ENCODE measurements around the gene DCAF17. TPM values are rescaled to one million over a fixed set of nuclear protein-coding genes. Genes with fewer than 3 reads are reported as not detected.
A peak's percentile ranks its signal among the peaks of the same experiment; 100 is the strongest.

DCAF17 gene, protein sequence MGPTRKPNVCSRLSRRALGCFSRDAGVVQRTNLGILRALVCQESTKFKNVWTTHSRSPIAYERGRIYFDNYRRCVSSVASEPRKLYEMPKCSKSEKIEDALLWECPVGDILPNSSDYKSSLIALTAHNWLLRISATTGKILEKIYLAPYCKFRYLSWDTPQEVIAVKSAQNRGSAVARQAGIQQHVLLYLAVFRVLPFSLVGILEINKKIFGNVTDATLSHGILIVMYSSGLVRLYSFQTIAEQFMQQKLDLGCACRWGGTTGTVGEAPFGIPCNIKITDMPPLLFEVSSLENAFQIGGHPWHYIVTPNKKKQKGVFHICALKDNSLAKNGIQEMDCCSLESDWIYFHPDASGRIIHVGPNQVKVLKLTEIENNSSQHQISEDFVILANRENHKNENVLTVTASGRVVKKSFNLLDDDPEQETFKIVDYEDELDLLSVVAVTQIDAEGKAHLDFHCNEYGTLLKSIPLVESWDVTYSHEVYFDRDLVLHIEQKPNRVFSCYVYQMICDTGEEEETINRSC
- 1 to 10 TPM; 2.5 to 3.3 TPM for polyA plus RNA-seq

GRCh38 chr2:171434013-171434989, at the start of gene DCAF17:
DCAF17 (plus strand) TSS chr2:171434226; CDS start chr2:171434578, 352 bp downstream.
- H3K4me3 ChIP-seq (ENCODE audit: low read depth in 1 of 2, low read length in 2 of 2), result peak within 1 kb of the TSS; percentile 72 to 82
- no peaks in the 10 kb centered on the region for H3K36me3 ChIP-seq (ENCODE audit: control insufficient read depth in 2 of 2, insufficient read depth in 2 of 2, low read length in 1 of 2)
- H3K9me3 ChIP-seq (ENCODE audit: control insufficient read depth in 2 of 2, insufficient read depth in 1 of 2, low read depth in 1 of 2, low read length in 1 of 2), result no peaks in the 10 kb centered on the region
- H3K27me3 ChIP-seq (ENCODE audit: control insufficient read depth in 1 of 2, insufficient read depth in 2 of 2, low read length in 2 of 2), result no peaks in the 10 kb centered on the region
- peaks cover 0 to 9% of the 10 kb centered on the region in 2 donors for H3K4me1 ChIP-seq (ENCODE audit: control insufficient read depth in 2 of 2, insufficient read depth in 2 of 2, low read length in 1 of 2)
- peak within 1 kb of the TSS; percentile 96 to 99 for H3K27ac ChIP-seq (ENCODE audit: low read depth in 2 of 2, low read length in 1 of 2)
- 0% methylated on average over 89 to 92 of the region's 92 CpGs for WGBS, 2 donors

GRCh38 chr2:171386627-171387026, 47.4 kb upstream of the DCAF17 start:
- Histone ChIP-seq H3K27me3 (ENCODE audit: control insufficient read depth in 1 of 2, insufficient read depth in 2 of 2, low read length in 2 of 2) (no peaks in the 10 kb centered on the region), H3K4me1 (ENCODE audit: control insufficient read depth in 2 of 2, insufficient read depth in 2 of 2, low read length in 1 of 2) (no peaks in the 10 kb centered on the region), H3K36me3 (ENCODE audit: control insufficient read depth in 2 of 2, insufficient read depth in 2 of 2, low read length in 1 of 2) (peaks cover 0 to 4% of the 10 kb centered on the region in 2 donors), H3K9me3 (ENCODE audit: control insufficient read depth in 2 of 2, insufficient read depth in 1 of 2, low read depth in 1 of 2, low read length in 1 of 2) (no peaks in the 10 kb centered on the region), H3K27ac (ENCODE audit: low read depth in 2 of 2, low read length in 1 of 2) (no peak overlapping the region), H3K4me3 (ENCODE audit: low read depth in 1 of 2, low read length in 2 of 2) (no peak overlapping the region)
- 87 to 96% methylated on average over 10 of the region's 10 CpGs for WGBS, 2 donors

GRCh38 chr2:171387052-171387451, 47.0 kb upstream of the DCAF17 start:
- Histone ChIP-seq H3K4me1 (ENCODE audit: control insufficient read depth in 2 of 2, insufficient read depth in 2 of 2, low read length in 1 of 2) (no peaks in the 10 kb centered on the region), H3K9me3 (ENCODE audit: control insufficient read depth in 2 of 2, insufficient read depth in 1 of 2, low read depth in 1 of 2, low read length in 1 of 2) (no peaks in the 10 kb centered on the region), H3K27me3 (ENCODE audit: control insufficient read depth in 1 of 2, insufficient read depth in 2 of 2, low read length in 2 of 2) (no peaks in the 10 kb centered on the region), H3K4me3 (ENCODE audit: low read depth in 1 of 2, low read length in 2 of 2) (no peak overlapping the region), H3K27ac (ENCODE audit: low read depth in 2 of 2, low read length in 1 of 2) (no peak overlapping the region), H3K36me3 (ENCODE audit: control insufficient read depth in 2 of 2, insufficient read depth in 2 of 2, low read length in 1 of 2) (peaks cover 0 to 4% of the 10 kb centered on the region in 2 donors)
- 90% methylated on average over 7 of the region's 7 CpGs for WGBS, 2 donors

DNA sequence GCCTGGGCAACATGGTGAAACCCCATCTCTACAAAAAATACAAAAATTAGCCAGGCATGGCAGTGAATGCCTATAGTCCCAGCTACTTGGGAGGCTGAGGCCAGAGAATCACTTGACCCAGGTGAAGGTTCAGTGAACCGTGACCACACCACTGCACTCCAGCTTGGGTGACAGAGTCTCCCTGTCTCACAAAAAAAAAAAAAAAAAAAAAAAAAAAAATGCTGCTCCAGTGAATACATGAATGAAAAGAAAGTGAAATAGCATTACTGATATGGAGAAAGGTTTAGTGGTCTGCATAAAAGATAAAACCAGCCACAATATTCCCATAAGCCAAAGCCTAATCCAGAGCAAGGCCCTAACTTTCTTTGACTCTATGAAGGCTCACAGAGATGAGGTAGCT, 44.7 kb upstream of the DCAF17 start:
- 93 to 97% methylated on average over 1 of the region's 1 CpG for WGBS, 2 donors
- Histone ChIP-seq H3K27me3 (ENCODE audit: control insufficient read depth in 1 of 2, insufficient read depth in 2 of 2, low read length in 2 of 2) (no peaks in the 10 kb centered on the region), H3K36me3 (ENCODE audit: control insufficient read depth in 2 of 2, insufficient read depth in 2 of 2, low read length in 1 of 2) (peaks cover 0 to 4% of the 10 kb centered on the region in 2 donors), H3K27ac (ENCODE audit: low read depth in 2 of 2, low read length in 1 of 2) (no peak overlapping the region), H3K4me3 (ENCODE audit: low read depth in 1 of 2, low read length in 2 of 2) (no peak overlapping the region), H3K4me1 (ENCODE audit: control insufficient read depth in 2 of 2, insufficient read depth in 2 of 2, low read length in 1 of 2) (no peaks in the 10 kb centered on the region), H3K9me3 (ENCODE audit: control insufficient read depth in 2 of 2, insufficient read depth in 1 of 2, low read depth in 1 of 2, low read length in 1 of 2) (no peaks in the 10 kb centered on the region)

GRCh38 chr2:171389780-171390179, 44.2 kb upstream of the DCAF17 start:
- H3K4me1 ChIP-seq (ENCODE audit: control insufficient read depth in 2 of 2, insufficient read depth in 2 of 2, low read length in 1 of 2), result no peaks in the 10 kb centered on the region
- no peak overlapping the region for H3K4me3 ChIP-seq (ENCODE audit: low read depth in 1 of 2, low read length in 2 of 2)
- H3K27ac ChIP-seq (ENCODE audit: low read depth in 2 of 2, low read length in 1 of 2), result no peak overlapping the region
- H3K9me3 ChIP-seq (ENCODE audit: control insufficient read depth in 2 of 2, insufficient read depth in 1 of 2, low read depth in 1 of 2, low read length in 1 of 2), result no peaks in the 10 kb centered on the region
- WGBS, 2 donors, result 92 to 95% methylated on average over 1 of the region's 1 CpG
- H3K27me3 ChIP-seq (ENCODE audit: control insufficient read depth in 1 of 2, insufficient read depth in 2 of 2, low read length in 2 of 2), result no peaks in the 10 kb centered on the region
- peaks cover 0 to 4% of the 10 kb centered on the region in 2 donors for H3K36me3 ChIP-seq (ENCODE audit: control insufficient read depth in 2 of 2, insufficient read depth in 2 of 2, low read length in 1 of 2)

- no peaks in the 10 kb centered on the region for H3K27me3 ChIP-seq (ENCODE audit: control insufficient read depth in 1 of 2, insufficient read depth in 2 of 2, low read length in 2 of 2)
- no peak overlapping the region for H3K27ac ChIP-seq (ENCODE audit: low read depth in 2 of 2, low read length in 1 of 2)
- H3K36me3 ChIP-seq (ENCODE audit: control insufficient read depth in 2 of 2, insufficient read depth in 2 of 2, low read length in 1 of 2), result peaks cover 0 to 4% of the 10 kb centered on the region in 2 donors
- H3K9me3 ChIP-seq (ENCODE audit: control insufficient read depth in 2 of 2, insufficient read depth in 1 of 2, low read depth in 1 of 2, low read length in 1 of 2), result no peaks in the 10 kb centered on the region
- no peak overlapping the region for H3K4me3 ChIP-seq (ENCODE audit: low read depth in 1 of 2, low read length in 2 of 2)
- no peaks in the 10 kb centered on the region for H3K4me1 ChIP-seq (ENCODE audit: control insufficient read depth in 2 of 2, insufficient read depth in 2 of 2, low read length in 1 of 2)
- 87 to 92% methylated on average over 1 of the region's 1 CpG for WGBS, 2 donors
Observed at GRCh38 chr2:171390941-171391516, 43.0 kb upstream of the DCAF17 start.

- Histone ChIP-seq H3K27ac (ENCODE audit: low read depth in 2 of 2, low read length in 1 of 2) (no peak overlapping the region), H3K36me3 (ENCODE audit: control insufficient read depth in 2 of 2, insufficient read depth in 2 of 2, low read length in 1 of 2) (peaks cover 0 to 3% of the 10 kb centered on the region in 2 donors), H3K27me3 (ENCODE audit: control insufficient read depth in 1 of 2, insufficient read depth in 2 of 2, low read length in 2 of 2) (no peaks in the 10 kb centered on the region), H3K4me1 (ENCODE audit: control insufficient read depth in 2 of 2, insufficient read depth in 2 of 2, low read length in 1 of 2) (no peaks in the 10 kb centered on the region), H3K4me3 (ENCODE audit: low read depth in 1 of 2, low read length in 2 of 2) (no peak overlapping the region), H3K9me3 (ENCODE audit: control insufficient read depth in 2 of 2, insufficient read depth in 1 of 2, low read depth in 1 of 2, low read length in 1 of 2) (no peaks in the 10 kb centered on the region)
- WGBS, 2 donors, result 79 to 93% methylated on average over 2 of the region's 2 CpGs
Observed at GRCh38 chr2:171391532-171391931, 42.5 kb upstream of the DCAF17 start.

DNA sequence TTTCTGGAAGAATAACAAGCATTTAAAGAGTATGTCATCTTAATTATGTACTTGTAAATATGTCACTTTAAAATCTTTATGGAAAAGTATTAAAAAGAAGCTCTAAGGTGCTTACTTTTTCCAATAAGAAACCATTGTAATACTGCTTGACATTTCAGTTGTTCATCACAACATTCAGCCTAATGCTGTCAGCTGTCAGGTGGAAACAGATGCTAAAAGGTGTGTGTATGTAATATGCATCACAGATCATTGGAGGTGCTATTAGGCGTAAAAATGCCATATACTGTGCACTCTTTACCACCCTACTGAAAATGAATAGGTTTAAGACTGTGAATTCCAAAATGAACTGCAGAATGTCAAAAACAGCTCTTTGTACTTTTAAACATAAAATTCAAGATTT, 40.5 kb upstream of the DCAF17 start:
- H3K4me3 ChIP-seq (ENCODE audit: low read depth in 1 of 2, low read length in 2 of 2), result no peak overlapping the region
- no peaks in the 10 kb centered on the region for H3K27me3 ChIP-seq (ENCODE audit: control insufficient read depth in 1 of 2, insufficient read depth in 2 of 2, low read length in 2 of 2)
- H3K36me3 ChIP-seq (ENCODE audit: control insufficient read depth in 2 of 2, insufficient read depth in 2 of 2, low read length in 1 of 2), result no peaks in the 10 kb centered on the region
- no peak overlapping the region for H3K27ac ChIP-seq (ENCODE audit: low read depth in 2 of 2, low read length in 1 of 2)
- no peaks in the 10 kb centered on the region for H3K4me1 ChIP-seq (ENCODE audit: control insufficient read depth in 2 of 2, insufficient read depth in 2 of 2, low read length in 1 of 2)
- WGBS, 2 donors, result 93 to 96% methylated on average over 1 of the region's 1 CpG
- H3K9me3 ChIP-seq (ENCODE audit: control insufficient read depth in 2 of 2, insufficient read depth in 1 of 2, low read depth in 1 of 2, low read length in 1 of 2), result no peaks in the 10 kb centered on the region

GRCh38 chr2:171394164-171394740, 39.8 kb upstream of the DCAF17 start:
- 64 to 74% methylated on average over 1 of the region's 1 CpG for WGBS, 2 donors
- H3K27ac ChIP-seq (ENCODE audit: low read depth in 2 of 2, low read length in 1 of 2), result no peak overlapping the region
- H3K36me3 ChIP-seq (ENCODE audit: control insufficient read depth in 2 of 2, insufficient read depth in 2 of 2, low read length in 1 of 2), result no peaks in the 10 kb centered on the region
- no peaks in the 10 kb centered on the region for H3K27me3 ChIP-seq (ENCODE audit: control insufficient read depth in 1 of 2, insufficient read depth in 2 of 2, low read length in 2 of 2)
- H3K9me3 ChIP-seq (ENCODE audit: control insufficient read depth in 2 of 2, insufficient read depth in 1 of 2, low read depth in 1 of 2, low read length in 1 of 2), result no peaks in the 10 kb centered on the region
- H3K4me3 ChIP-seq (ENCODE audit: low read depth in 1 of 2, low read length in 2 of 2), result no peak overlapping the region
- no peaks in the 10 kb centered on the region for H3K4me1 ChIP-seq (ENCODE audit: control insufficient read depth in 2 of 2, insufficient read depth in 2 of 2, low read length in 1 of 2)

Measured in esophagus (tissue), 2 donors.